HG02840 (cell line): ENCODE data around the gene RANBP3.
"Not testable (repeated sequence)": the region's sequence is repeated elsewhere in the genome, so short reads cannot be mapped to it uniquely, and the experiment has no call there.

Experiments used
- ATAC-seq: cut with Tn5 transposase; IDR thresholded peaks from one replicate; pipeline ENCODE4 v1.9.1; 2021; ENCODE audit warnings: mild to moderate bottlenecking, moderate library complexity, moderate number of reproducible peaks; ENCODE audit not compliant: unreplicated experiment, low FRiP score

The RANBP3 gene

GRCh38 chr19:5968431-5969373 lies 9.2 kb downstream of the RANBP3 start:
- no peak for ATAC-seq

GRCh38 chr19:5967994-5968430 lies 9.9 kb downstream of the RANBP3 start:
- no peak for ATAC-seq

GRCh38 chr19:5967571-5967970 lies 10.4 kb downstream of the RANBP3 start:
- no peak for ATAC-seq

GRCh38 chr19:5966941-5967340 lies 11.0 kb downstream of the RANBP3 start:
- no peak for ATAC-seq

- no peak for ATAC-seq
Observed at GRCh38 chr19:5966215-5966614, 11.7 kb downstream of the RANBP3 start.

- no peak for ATAC-seq
Observed at GRCh38 chr19:5964816-5965565, 12.9 kb downstream of the RANBP3 start.

GRCh38 chr19:5963855-5964254 lies 14.1 kb downstream of the RANBP3 start:
- no peak for ATAC-seq

GRCh38 chr19:5963259-5963658 lies 14.7 kb downstream of the RANBP3 start:
- ATAC-seq, result not testable (repeated sequence)

- ATAC-seq, result no peak
Observed at GRCh38 chr19:5961969-5962945, 15.7 kb downstream of the RANBP3 start.

- not testable (repeated sequence) for ATAC-seq
Observed at GRCh38 chr19:5961641-5961968, 16.3 kb downstream of the RANBP3 start.

- no peak for ATAC-seq
Observed at GRCh38 chr19:5960005-5961001, 17.6 kb downstream of the RANBP3 start.

GRCh38 chr19:5959260-5960004 lies 18.5 kb downstream of the RANBP3 start:
- ATAC-seq, result no peak

- ATAC-seq, result no peak
Observed at GRCh38 chr19:5958851-5959122, 19.2 kb downstream of the RANBP3 start.

- no peak for ATAC-seq
Observed at GRCh38 chr19:5958074-5958850, 19.7 kb downstream of the RANBP3 start.

GRCh38 chr19:5957170-5957569 lies 20.8 kb downstream of the RANBP3 start:
- no peak for ATAC-seq

GRCh38 chr19:5956728-5957127 lies 21.2 kb downstream of the RANBP3 start:
- ATAC-seq, result no peak

GRCh38 chr19:5956323-5956722 lies 21.6 kb downstream of the RANBP3 start:
- ATAC-seq, result no peak

- ATAC-seq, result no peak
Observed at GRCh38 chr19:5955636-5955935, 22.4 kb downstream of the RANBP3 start.
